GM12873 (cell line): ENCODE measurements around the gene AFF3.

ENCODE experiments used
- TF ChIP-seq, protein P1 (sequence below): IDR thresholded peaks from 2 replicates; pipeline ENCODE4 v1.5.1; 2012; ENCODE audit warnings: low read depth, mild to moderate bottlenecking, moderate library complexity, low read length, control low read depth; ENCODE audit not compliant: insufficient read depth; ENCODE audit errors: missing control alignments

AFF3 gene

DNA sequence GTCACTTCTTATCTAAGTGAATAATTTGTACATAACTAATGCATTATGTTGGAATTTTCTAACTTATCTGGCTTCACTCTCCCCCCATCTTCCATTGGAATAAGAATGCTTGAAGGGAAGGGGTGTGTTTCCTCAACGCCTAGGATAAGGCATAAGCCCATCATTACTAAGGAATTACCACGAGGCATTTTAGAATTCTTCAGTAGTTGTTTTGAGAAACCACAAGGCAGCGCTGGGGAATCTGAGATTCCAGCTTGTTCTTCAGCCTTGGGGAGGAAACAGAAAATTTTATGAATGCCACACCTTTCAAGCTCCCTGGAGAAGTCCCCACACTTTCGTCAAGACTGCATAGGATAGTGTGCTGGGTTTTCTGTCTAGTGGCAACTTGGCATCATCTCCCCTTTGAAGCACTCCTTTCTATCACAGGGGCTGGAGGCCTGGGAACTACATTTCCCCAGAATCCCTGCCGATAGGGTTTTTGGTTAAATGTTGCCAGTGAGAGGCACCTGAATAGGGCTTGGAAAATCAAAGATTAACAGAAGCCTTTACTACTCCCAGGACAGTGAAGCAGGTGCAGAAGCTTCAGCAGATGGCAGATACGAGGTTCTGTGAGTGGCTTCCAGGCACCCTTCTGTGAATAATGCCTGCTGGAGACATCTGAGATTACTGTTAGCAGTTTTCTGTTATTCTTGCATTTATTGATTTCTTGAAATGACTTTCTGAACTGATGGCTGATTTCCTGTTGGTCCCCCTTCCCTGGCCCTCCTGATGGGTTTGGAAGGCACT lies 459.9 kb downstream of the AFF3 start:
- TF ChIP-seq, protein P1, sequence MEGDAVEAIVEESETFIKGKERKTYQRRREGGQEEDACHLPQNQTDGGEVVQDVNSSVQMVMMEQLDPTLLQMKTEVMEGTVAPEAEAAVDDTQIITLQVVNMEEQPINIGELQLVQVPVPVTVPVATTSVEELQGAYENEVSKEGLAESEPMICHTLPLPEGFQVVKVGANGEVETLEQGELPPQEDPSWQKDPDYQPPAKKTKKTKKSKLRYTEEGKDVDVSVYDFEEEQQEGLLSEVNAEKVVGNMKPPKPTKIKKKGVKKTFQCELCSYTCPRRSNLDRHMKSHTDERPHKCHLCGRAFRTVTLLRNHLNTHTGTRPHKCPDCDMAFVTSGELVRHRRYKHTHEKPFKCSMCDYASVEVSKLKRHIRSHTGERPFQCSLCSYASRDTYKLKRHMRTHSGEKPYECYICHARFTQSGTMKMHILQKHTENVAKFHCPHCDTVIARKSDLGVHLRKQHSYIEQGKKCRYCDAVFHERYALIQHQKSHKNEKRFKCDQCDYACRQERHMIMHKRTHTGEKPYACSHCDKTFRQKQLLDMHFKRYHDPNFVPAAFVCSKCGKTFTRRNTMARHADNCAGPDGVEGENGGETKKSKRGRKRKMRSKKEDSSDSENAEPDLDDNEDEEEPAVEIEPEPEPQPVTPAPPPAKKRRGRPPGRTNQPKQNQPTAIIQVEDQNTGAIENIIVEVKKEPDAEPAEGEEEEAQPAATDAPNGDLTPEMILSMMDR, result no peak

DNA sequence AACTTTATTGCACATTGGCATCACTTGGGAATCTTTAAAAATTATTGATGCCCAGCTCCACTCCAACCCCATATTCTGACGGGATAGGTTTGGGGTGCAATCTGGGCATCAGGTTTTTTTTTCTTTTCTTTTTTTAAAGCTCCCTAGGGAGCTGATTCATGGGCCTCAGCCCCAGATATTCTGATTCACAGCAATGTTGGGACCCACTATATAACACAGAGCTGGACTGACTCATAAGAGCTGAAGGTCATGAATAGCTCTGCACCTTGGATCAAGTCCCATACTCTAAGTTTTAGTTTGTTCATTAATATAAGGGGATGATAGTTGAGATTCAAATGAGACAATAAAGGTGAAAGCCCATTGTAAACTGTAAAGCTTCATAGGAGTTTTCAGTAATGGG lies 461.4 kb downstream of the AFF3 start:
- TF ChIP-seq, protein P1, result no peak

DNA sequence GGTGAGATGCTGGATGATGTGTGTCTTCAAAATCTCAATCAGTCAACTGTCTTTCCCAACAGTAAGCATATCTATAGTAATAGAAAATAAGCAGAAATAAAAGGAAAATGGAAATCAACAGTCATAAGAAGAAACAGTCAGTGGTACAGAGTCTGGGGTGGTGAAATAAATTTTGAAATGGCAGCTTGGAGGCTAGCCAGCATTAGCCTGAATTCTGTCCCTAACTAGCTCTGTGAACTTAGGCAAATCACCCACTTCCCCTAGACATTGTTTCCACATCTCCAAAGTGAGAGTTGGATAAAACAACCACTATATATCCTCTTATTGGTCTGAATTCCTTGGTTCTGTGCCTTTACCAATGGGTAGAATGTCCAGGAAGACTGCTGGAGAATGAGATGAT lies 462.9 kb downstream of the AFF3 start:
- TF ChIP-seq, protein P1, result no peak

DNA sequence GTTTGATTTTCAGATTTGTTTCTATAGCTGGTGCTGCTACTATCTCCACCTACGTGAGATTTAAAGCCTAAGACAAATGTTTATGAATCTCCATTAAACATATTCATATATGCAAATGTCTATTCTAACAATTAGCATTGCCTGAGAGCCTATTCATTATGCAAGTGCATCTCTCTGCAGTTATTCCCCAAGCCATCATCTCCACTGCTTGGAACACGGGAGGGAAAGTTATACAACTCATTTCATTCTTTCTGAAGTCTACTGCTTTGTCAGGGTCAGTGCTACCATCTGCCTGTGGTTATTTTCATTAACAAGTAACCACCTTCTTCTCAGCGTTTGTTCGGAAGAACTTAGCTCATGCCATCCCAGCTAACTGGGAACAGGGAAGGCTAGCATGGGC lies 463.8 kb downstream of the AFF3 start:
- TF ChIP-seq, protein P1, result no peak

DNA sequence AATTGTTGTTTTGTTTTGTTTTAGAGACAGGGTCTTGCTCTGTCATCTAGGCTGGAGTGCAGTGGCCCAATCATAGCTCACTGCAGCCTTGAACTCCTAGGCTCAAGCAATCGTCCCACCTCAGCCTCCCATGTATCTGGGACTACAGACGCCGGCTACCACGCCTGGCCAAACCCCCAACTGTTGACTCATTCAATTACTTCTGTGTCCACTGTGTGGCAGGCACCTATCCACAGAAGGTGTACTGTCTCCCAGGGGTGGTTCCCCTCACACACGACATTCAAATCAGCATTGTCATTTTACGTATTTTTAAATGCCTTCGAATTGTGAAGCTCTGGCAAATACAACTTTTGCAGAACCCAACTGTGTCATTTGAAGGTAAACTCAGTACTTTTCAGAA lies 464.6 kb downstream of the AFF3 start:
- TF ChIP-seq, protein P1, result no peak

DNA sequence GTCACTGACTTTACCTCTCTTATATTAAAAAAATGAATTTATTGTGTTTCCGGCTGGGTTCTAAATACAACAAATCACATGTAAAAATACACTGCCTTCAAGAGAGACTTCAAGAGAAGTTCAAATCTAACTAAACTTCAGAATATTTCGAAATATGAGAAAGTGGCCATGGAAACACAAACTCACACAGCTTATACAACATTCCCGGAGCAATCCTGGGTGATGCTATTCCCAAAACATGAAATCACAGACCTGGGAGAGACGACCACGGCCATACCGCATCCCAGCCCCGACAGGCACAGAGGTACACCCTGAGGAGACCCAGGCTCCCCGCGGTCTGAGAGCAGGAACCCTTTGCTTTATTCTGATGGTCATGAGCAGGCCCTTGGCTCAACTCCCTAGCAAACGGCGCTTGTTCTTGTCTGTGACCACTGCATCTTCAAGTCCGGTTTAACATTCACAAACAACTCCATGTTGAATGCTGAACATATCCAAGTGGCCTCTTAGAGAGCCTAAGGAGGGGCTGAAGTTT lies 467.2 kb downstream of the AFF3 start:
- TF ChIP-seq, protein P1, result no peak

DNA sequence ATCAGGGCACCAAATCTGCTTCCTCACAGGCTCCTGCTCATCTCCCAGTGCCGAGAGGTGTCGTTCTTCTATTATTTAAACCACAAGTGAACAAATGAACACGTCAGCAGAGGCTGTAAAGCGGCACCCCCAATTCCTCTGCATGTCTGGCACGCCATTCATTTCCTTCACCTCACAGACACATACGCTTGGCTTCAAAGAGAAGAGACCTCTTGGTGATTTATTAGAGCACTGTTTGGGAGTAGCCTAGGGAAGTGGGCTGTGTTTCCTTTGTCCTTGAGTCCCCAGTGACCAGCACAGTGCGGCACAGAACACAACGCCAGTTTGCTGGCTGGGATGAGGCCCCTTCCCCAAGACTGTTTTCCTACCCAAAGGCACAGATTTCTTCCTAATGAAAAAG lies 468.3 kb downstream of the AFF3 start:
- TF ChIP-seq, protein P1, result no peak
